Measurements from ENCODE around the gene EML4. TPM values are rescaled to one million over a fixed set of nuclear protein-coding genes. Genes with fewer than 3 reads are reported as not detected.

EML4 gene
- total RNA-seq, 4 donors from 2014 or later: 23.3 to 52.4 (median 31.7) TPM

GRCh38 chr2:42359965-42360483 is 190.9 kb downstream of the EML4 start:
- no peak for TF ChIP-seq CTCF (IDR thresholded peaks at IDR 0.05; ENCODE audit: low read depth)

GRCh38 chr2:42360493-42360889 is 191.3 kb downstream of the EML4 start:
- no peak for TF ChIP-seq CTCF (IDR thresholded peaks at IDR 0.05; ENCODE audit: low read depth)

- TF ChIP-seq CTCF (IDR thresholded peaks at IDR 0.05; ENCODE audit: low read depth): no peak
Observed at GRCh38 chr2:42360890-42361727, 192.0 kb downstream of the EML4 start, which contains the start of gene COX7A2L. COX7A2L (minus strand) TSS chr2:42361217; CDS start chr2:42361161, 56 bp downstream.

GRCh38 chr2:42361728-42362283 is 192.7 kb downstream of the EML4 start:
- TF ChIP-seq CTCF (IDR thresholded peaks at IDR 0.05; ENCODE audit: low read depth): no peak

- no peak for TF ChIP-seq CTCF (IDR thresholded peaks at IDR 0.05; ENCODE audit: low read depth)
Observed at GRCh38 chr2:42363413-42363812, 194.3 kb downstream of the EML4 start.

- TF ChIP-seq CTCF (IDR thresholded peaks at IDR 0.05; ENCODE audit: low read depth): no peak
Observed at GRCh38 chr2:42364658-42365057, 195.5 kb downstream of the EML4 start.

- TF ChIP-seq CTCF (IDR thresholded peaks at IDR 0.05; ENCODE audit: low read depth): no peak
Observed at GRCh38 chr2:42366411-42366810, 197.3 kb downstream of the EML4 start.
